K562 (cell line): Measurements from ENCODE around the gene TMEM156. TPM values are rescaled to one million over a fixed set of nuclear protein-coding genes. Genes with fewer than 3 reads are reported as not detected.
A peak's percentile ranks its signal among the peaks of the same experiment; 100 is the strongest.

Source experiments
- ATAC-seq: fragments of 200-7000 bp; cut with Tn5 transposase; 3 replicates; pipeline ENCODE4 v1.9.1; 2020; ENCODE audit warnings: moderate library complexity
- BruUV-seq: library from RNA; stranded (reverse); fragments of 400-500 nt; replicated peaks from 2 replicates; lab custom pipeline; 2021; lab: Mats Ljungman, UMichigan
- CTCF ChIA-PET: fragments of 300-600 bp; formaldehyde crosslinking; extraction: SDS; loops from one replicate; lab custom pipeline; 2021; ENCODE audit warnings: low intra/inter-chr PET ratio; lab: Yijun Ruan, JAX
- POLR2A ChIA-PET: fragments of 300-600, 350-650 bp; sonication (Branson Sonifier 250); formaldehyde crosslinking; extraction: SDS; loops from one replicate; lab custom pipeline; 2021; ENCODE audit warnings: antibody characterized with exemption, inconsistent platforms; lab: Yijun Ruan, JAX
- DNase-seq, 4 experiments: peaks; one replicate each; pipeline versions ENCODE4 v3.0.0 to v3.0.0-alpha.2; 2011 to 2018; ENCODE audit warnings: low spot score in 3 of 4, mixed read lengths in 3 of 4; ENCODE audit errors: extremely low read depth in 1 of 4
- FAIRE-seq: peaks from 2 replicates; lab custom pipeline; 2011; peaks lifted over from hg19 to GRCh38; lab: Jason Lieb, UNC
- H2AFZ ChIP-seq: 2 replicates; pipeline ENCODE4 v1.6.0; 2011; ENCODE audit warnings: low read depth, low read length, control low read depth, inconsistent platforms
- H3K27ac ChIP-seq: fragments of 200-600 bp; 3 replicates; pipeline ENCODE4 v1.8.0; 2011; ENCODE audit warnings: low read depth, mild to moderate bottlenecking, control low read depth, inconsistent platforms, low read length, moderate library complexity, mixed read lengths; ENCODE audit errors: extremely low read depth
- H3K27me3 ChIP-seq, 2 experiments: fragments of 300-600 bp in 1 of 2; 2 replicates in 1 of 2; 3 replicates in 1 of 2; pipeline versions ENCODE4 v1.6.0 to v1.8.0; 2011; ENCODE audit warnings: inconsistent platforms in 2 of 2, low read length in 2 of 2, mild to moderate bottlenecking in 1 of 2, mixed read lengths in 1 of 2, moderate library complexity in 1 of 2; ENCODE audit not compliant: control insufficient read depth in 2 of 2, insufficient read depth in 2 of 2
- H3K36me3 ChIP-seq: fragments of 300-600 bp; 3 replicates; pipeline ENCODE4 v1.8.0; 2011; ENCODE audit warnings: mild to moderate bottlenecking, low read length, inconsistent platforms; ENCODE audit not compliant: control insufficient read depth, insufficient read depth
- H3K4me1 ChIP-seq, 2 experiments: fragments of 200-600 bp in 1 of 2; replicated peaks in 1 of 2; 2 replicates in 1 of 2; 3 replicates in 1 of 2; pipeline versions ENCODE4 v1.5.1 to v1.8.0; 2011; ENCODE audit warnings: inconsistent platforms in 2 of 2, low read length in 2 of 2, mild to moderate bottlenecking in 1 of 2, mixed read lengths in 1 of 2, moderate library complexity in 1 of 2; ENCODE audit not compliant: control insufficient read depth in 2 of 2, insufficient read depth in 2 of 2
- H3K4me2 ChIP-seq: 2 replicates; pipeline ENCODE4 v1.6.1; 2011; ENCODE audit warnings: low read length, control low read depth, inconsistent platforms, mixed read lengths; ENCODE audit not compliant: insufficient read depth
- H3K4me3 ChIP-seq: fragments of 200-600 bp; sonication (generic), shearing (Covaris generic); 2 replicates; pipeline ENCODE4 v1.5.1; 2016; ENCODE audit warnings: control low read depth, inconsistent platforms
- H3K79me2 ChIP-seq: fragments of 200-600 bp; 3 replicates; pipeline ENCODE4 v1.8.0; 2011; ENCODE audit warnings: low read length, inconsistent platforms; ENCODE audit not compliant: control insufficient read depth, insufficient read depth
- H3K9ac ChIP-seq, 2 experiments: 2 replicates each; pipeline versions ENCODE4 v1.6.0 to v1.6.1; 2011; ENCODE audit warnings: low read depth in 2 of 2, low read length in 2 of 2, control low read depth in 1 of 2, inconsistent platforms in 1 of 2, mild to moderate bottlenecking in 1 of 2, mixed read lengths in 1 of 2; ENCODE audit not compliant: insufficient read depth in 1 of 2
- H3K9me1 ChIP-seq: one replicate; pipeline ENCODE4 v1.6.0; 2011; ENCODE audit warnings: inconsistent platforms, mild to moderate bottlenecking, low read length, moderate library complexity; ENCODE audit not compliant: control insufficient read depth, insufficient read depth
- H3K9me3 ChIP-seq: replicated peaks from 2 replicates; pipeline ENCODE4 v1.5.1; 2011; ENCODE audit warnings: low read depth, low read length, inconsistent platforms; ENCODE audit not compliant: control insufficient read depth, insufficient read depth
- H4K20me1 ChIP-seq: replicated peaks from 2 replicates; pipeline ENCODE4 v1.6.1; 2011; ENCODE audit warnings: low read length, inconsistent platforms, mixed read lengths; ENCODE audit not compliant: control insufficient read depth, insufficient read depth
- IFI16 ChIP-seq: fragments of 250-450 bp; sonication (Bioruptor Pico); IDR thresholded peaks from 2 replicates; pipeline ENCODE4 v2.1.2; 2022; ENCODE audit warnings: mild to moderate bottlenecking, inconsistent platforms
- ILK ChIP-seq: fragments of 450-650 bp; IDR thresholded peaks from 2 replicates; pipeline ENCODE4 v1.6.1; 2016; ENCODE audit warnings: missing genetic modification characterization, low read depth, mild to moderate bottlenecking, missing compliant biosample characterization, moderate library complexity, borderline replicate concordance
- MIER1 ChIP-seq: fragments of 450-650 bp; IDR thresholded peaks from 2 replicates; pipeline ENCODE4 v1.6.1; 2016; ENCODE audit warnings: antibody characterized with exemption, mild to moderate bottlenecking, low read depth
- NBN ChIP-seq: fragments of 450-650 bp; IDR thresholded peaks from 2 replicates; pipeline ENCODE4 v1.6.1; 2016; ENCODE audit warnings: low read depth, mild to moderate bottlenecking
- NR4A1 ChIP-seq, 2 experiments: fragments of 250-450 bp in 1 of 2; fragments of 450-650 bp in 1 of 2; sonication (Bioruptor Pico) in 1 of 2; IDR thresholded peaks; 2 replicates each; pipeline versions ENCODE4 v1.4.0 to v1.6.1; 2016 to 2020; ENCODE audit warnings: mild to moderate bottlenecking in 2 of 2, missing compliant biosample characterization in 1 of 2, missing genetic modification characterization in 1 of 2, moderate library complexity in 1 of 2
- RBM25 ChIP-seq: fragments of 200-400 bp; formaldehyde crosslinking; IDR thresholded peaks from 2 replicates; pipeline ENCODE4 v1.6.1; 2018; ENCODE audit warnings: low read length, low read depth, moderate library complexity; ENCODE audit not compliant: severe bottlenecking
- THRAP3 ChIP-seq: fragments of 450-650 bp; IDR thresholded peaks from 2 replicates; pipeline ENCODE4 v1.6.1; 2016; ENCODE audit warnings: mild to moderate bottlenecking, inconsistent platforms, borderline replicate concordance
- ZNF121 ChIP-seq: sonication (generic); formaldehyde crosslinking; conservative IDR thresholded peaks from 2 replicates; pipeline ENCODE4 v1.8.0; 2022; ENCODE audit warnings: missing genetic modification reagents
- ZNF175 ChIP-seq: fragments of 200-800 bp; sonication (Bioruptor generic); IDR thresholded peaks from 2 replicates; pipeline ENCODE4 v1.6.1; 2016; ENCODE audit warnings: low read depth, mild to moderate bottlenecking, missing genetic modification characterization, missing compliant biosample characterization
- in situ Hi-C: fragments of 300-500 bp; cut with MboI; formaldehyde crosslinking; loops from 4 replicates; pipeline ENCODE4 v1.15.0; 2018; ENCODE audit warnings: inconsistent platforms, mixed read lengths
- intact Hi-C: fragments of 100-400 bp; cut with micrococcal nuclease; formaldehyde crosslinking; loops from 2 replicates; pipeline ENCODE4 v1.14.2; 2022
- polyA plus RNA-seq, 8 experiments: library from polyadenylated mRNA; depleted of rRNA in 4 of 8; stranded (reverse) in 5 of 8; unstranded in 3 of 8; fragments of >200 nt; fragmentation: Nextera tagmentation in 2 of 8; fragmentation: Illumina TruSeq in 1 of 8; extraction: Ambion mirVana in 2 of 8; extraction: Trizol in 1 of 8; gene quantifications; 2 replicates each; pipeline versions ENCODE4 v1.2.1 to v1.2.3, GENCODE V29; 2011 to 2014; ENCODE audit warnings: inconsistent platforms in 1 of 8, missing spikeins in 1 of 8
- total RNA-seq, 7 experiments: library from RNA; depleted of rRNA in 6 of 7; stranded (reverse); fragments of >200 nt in 6 of 7; fragmentation: Illumina TruSeq in 2 of 7; extraction: Trizol in 2 of 7; gene quantifications; 2 replicates each; pipeline versions ENCODE4 v1.2.1 to v1.2.3, GENCODE V29; 2011 to 2021; ENCODE audit warnings: low replicate concordance in 1 of 7
- TF ChIP-seq, protein P1 (sequence below): sonication (generic); formaldehyde crosslinking; IDR thresholded peaks from 2 replicates; pipeline ENCODE4 v1.8.1; 2023; ENCODE audit warnings: mild to moderate bottlenecking, missing genetic modification reagents
- TF ChIP-seq, protein P2 (sequence below): fragments of 450-650 bp; IDR thresholded peaks from 2 replicates; pipeline ENCODE4 v1.6.1; 2016; ENCODE audit warnings: mild to moderate bottlenecking
- TF ChIP-seq, protein P3 (sequence below): fragments of 250-450 bp; sonication (Bioruptor Pico); IDR thresholded peaks from 2 replicates; pipeline ENCODE4 v1.9.0; 2021; ENCODE audit warnings: mild to moderate bottlenecking

The TMEM156 gene
- total and polyA plus RNA-seq, 9 of the 15 experiments (the other 6 are each of a cell fraction or from before 2014, with no cell fraction given) = 3.5 to 9.6 (median 6.4) TPM

DNA sequence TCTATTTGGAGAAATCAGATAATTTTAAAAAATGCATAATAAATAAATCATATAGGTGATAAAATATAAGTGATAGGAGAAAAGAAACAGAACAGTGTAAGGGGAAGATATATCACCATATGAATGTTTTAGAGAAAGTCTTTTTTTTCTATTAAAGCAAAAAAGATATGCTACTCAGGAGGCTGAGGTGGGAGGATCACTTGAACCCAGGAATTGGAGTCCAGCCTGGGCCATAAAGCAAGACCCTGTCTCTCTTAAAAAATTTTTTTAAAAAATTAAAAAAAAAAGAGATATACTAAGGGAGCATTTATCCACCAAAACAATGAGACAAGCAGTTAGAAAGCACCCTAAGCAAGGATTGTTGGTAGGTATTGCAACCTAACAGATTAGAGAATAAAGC, 6.1 kb downstream of the TMEM156 start:
- Histone ChIP-seq H3K4me1 (peaks cover 7 to 15% of the 10 kb centered on the region in 2 experiments; a peak in 2 of 5 replicates), H3K4me3 (no peak overlapping the region), H3K27ac (peak overlapping the region; percentile 82), H3K9me1 (no peaks in the 10 kb centered on the region), H2AFZ (peak overlapping the region; percentile 89), H4K20me1 (no peaks in the 10 kb centered on the region), H3K9ac (peak overlapping the region in 1 of 2 experiments; percentile 55; a peak in 2 of 4 replicates), H3K27me3 (no peaks in the 10 kb centered on the region), H3K9me3 (no peaks in the 10 kb centered on the region), H3K4me2 (no peak overlapping the region), H3K36me3 (no peaks in the 10 kb centered on the region), H3K79me2 (peaks cover 11% of the 10 kb centered on the region; the same call in 2 of the 3 replicates)
- no peak for FAIRE-seq
- no TSS peak for BruUV-seq
- ATAC-seq = no peak
- in situ Hi-C loops (no loop called here), intact Hi-C loops (no loop called here)
- DNase-seq = no peak
- TF ChIP-seq NBN (no peak), RBM25 (peak; percentile 51), THRAP3 (no peak), ZNF121 (CRISPR knock-in tag) (peak; percentile 72), NR4A1 (CRISPR knock-in tag; IDR thresholded peaks at IDR 0.05) (no peak), NR4A1 (tag; IDR thresholded peaks at IDR 0.05) (no peak), ZNF175 (CRISPR knock-in tag) (no peak), MIER1 (no peak), ILK (tag) (no peak), IFI16 (CRISPR knock-in tag) (no peak)
- TF ChIP-seq, protein P1, sequence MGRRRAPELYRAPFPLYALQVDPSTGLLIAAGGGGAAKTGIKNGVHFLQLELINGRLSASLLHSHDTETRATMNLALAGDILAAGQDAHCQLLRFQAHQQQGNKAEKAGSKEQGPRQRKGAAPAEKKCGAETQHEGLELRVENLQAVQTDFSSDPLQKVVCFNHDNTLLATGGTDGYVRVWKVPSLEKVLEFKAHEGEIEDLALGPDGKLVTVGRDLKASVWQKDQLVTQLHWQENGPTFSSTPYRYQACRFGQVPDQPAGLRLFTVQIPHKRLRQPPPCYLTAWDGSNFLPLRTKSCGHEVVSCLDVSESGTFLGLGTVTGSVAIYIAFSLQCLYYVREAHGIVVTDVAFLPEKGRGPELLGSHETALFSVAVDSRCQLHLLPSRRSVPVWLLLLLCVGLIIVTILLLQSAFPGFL (CRISPR knock-in tag) = no peak
- TF ChIP-seq, protein P2, sequence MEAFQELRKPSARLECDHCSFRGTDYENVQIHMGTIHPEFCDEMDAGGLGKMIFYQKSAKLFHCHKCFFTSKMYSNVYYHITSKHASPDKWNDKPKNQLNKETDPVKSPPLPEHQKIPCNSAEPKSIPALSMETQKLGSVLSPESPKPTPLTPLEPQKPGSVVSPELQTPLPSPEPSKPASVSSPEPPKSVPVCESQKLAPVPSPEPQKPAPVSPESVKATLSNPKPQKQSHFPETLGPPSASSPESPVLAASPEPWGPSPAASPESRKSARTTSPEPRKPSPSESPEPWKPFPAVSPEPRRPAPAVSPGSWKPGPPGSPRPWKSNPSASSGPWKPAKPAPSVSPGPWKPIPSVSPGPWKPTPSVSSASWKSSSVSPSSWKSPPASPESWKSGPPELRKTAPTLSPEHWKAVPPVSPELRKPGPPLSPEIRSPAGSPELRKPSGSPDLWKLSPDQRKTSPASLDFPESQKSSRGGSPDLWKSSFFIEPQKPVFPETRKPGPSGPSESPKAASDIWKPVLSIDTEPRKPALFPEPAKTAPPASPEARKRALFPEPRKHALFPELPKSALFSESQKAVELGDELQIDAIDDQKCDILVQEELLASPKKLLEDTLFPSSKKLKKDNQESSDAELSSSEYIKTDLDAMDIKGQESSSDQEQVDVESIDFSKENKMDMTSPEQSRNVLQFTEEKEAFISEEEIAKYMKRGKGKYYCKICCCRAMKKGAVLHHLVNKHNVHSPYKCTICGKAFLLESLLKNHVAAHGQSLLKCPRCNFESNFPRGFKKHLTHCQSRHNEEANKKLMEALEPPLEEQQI = 0 out of 2 replicates have a peak, but pooled peaks have one; percentile 1
- TF ChIP-seq, protein P3, sequence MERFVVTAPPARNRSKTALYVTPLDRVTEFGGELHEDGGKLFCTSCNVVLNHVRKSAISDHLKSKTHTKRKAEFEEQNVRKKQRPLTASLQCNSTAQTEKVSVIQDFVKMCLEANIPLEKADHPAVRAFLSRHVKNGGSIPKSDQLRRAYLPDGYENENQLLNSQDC (CRISPR knock-in tag) = no peak
- ChIA-PET POLR2A (interaction anchor here (1.8 kb wide), 1 partner anchor 25 kb away, joined by 7 read pairs; no protein-coding TSS in a partner anchor), CTCF (no interaction called here)
